SK-N-SH treated with all-trans-retinoic acid at 6 μM for 48 hours (cell line): Measurements from ENCODE around the gene C1QL2.

Experiments
- ATAC-seq: fragments of 200-7000 bp; cut with Tn5 transposase; 3 replicates; pipeline ENCODE4 v1.9.1; 2020; ENCODE audit warnings: mild to moderate bottlenecking, moderate library complexity
- ARNTL ChIP-seq: fragments of 450-650 bp; formaldehyde crosslinking; IDR thresholded peaks from 2 replicates; pipeline ENCODE4 v1.5.0; 2020; ENCODE audit warnings: low read depth, mild to moderate bottlenecking, moderate library complexity, borderline replicate concordance
- BACH2 ChIP-seq: fragments of 250-450 bp; sonication (Bioruptor Pico); IDR thresholded peaks from 2 replicates; pipeline ENCODE4 v1.9.0; 2021; ENCODE audit warnings: mild to moderate bottlenecking, borderline replicate concordance
- CSDC2 ChIP-seq: fragments of 250-450 bp; sonication (Bioruptor Pico); IDR thresholded peaks from 2 replicates; pipeline ENCODE4 v1.5.0; 2020; ENCODE audit warnings: mild to moderate bottlenecking, moderate library complexity
- ESRRG ChIP-seq: fragments of 250-450 bp; sonication (Bioruptor Pico); IDR thresholded peaks from 2 replicates; pipeline ENCODE4 v1.6.1; 2021; ENCODE audit warnings: mild to moderate bottlenecking
- GLIS3 ChIP-seq: fragments of 250-450 bp; sonication (Bioruptor Pico); IDR thresholded peaks from 2 replicates; pipeline ENCODE4 v1.5.0; 2020; ENCODE audit warnings: mild to moderate bottlenecking, moderate library complexity
- ISL1 ChIP-seq: fragments of 250-450 bp; sonication (Bioruptor Pico); IDR thresholded peaks from 2 replicates; pipeline ENCODE4 v2.1.2; 2022; ENCODE audit warnings: mild to moderate bottlenecking, moderate library complexity
- OSR1 ChIP-seq: fragments of 250-450 bp; sonication (Bioruptor Pico); IDR thresholded peaks from 2 replicates; pipeline ENCODE4 v1.8.0; 2022; ENCODE audit warnings: moderate library complexity, mild to moderate bottlenecking, inconsistent platforms
- PPARA ChIP-seq: fragments of 250-450 bp; sonication (Bioruptor Pico); IDR thresholded peaks from 2 replicates; pipeline ENCODE4 v1.5.0; 2020; ENCODE audit warnings: mild to moderate bottlenecking, borderline replicate concordance
- SNAI2 ChIP-seq: fragments of 250-450 bp; sonication (Bioruptor Pico); IDR thresholded peaks from 2 replicates; pipeline ENCODE4 v1.5.0; 2020; ENCODE audit warnings: mild to moderate bottlenecking, moderate library complexity
- TCF4 ChIP-seq: fragments of 250-450 bp; sonication (Bioruptor Pico); IDR thresholded peaks from 2 replicates; pipeline ENCODE4 v1.8.0; 2021; ENCODE audit warnings: mild to moderate bottlenecking, moderate library complexity, borderline replicate concordance
- TOX ChIP-seq: fragments of 250-450 bp; sonication (Bioruptor Pico); IDR thresholded peaks from 2 replicates; pipeline ENCODE4 v1.8.0; 2021; ENCODE audit warnings: mild to moderate bottlenecking, moderate library complexity, borderline replicate concordance
- ZC3H10 ChIP-seq: fragments of 250-450 bp; sonication (Bioruptor Pico); IDR thresholded peaks from 2 replicates; pipeline ENCODE4 v1.5.1; 2021; ENCODE audit warnings: mild to moderate bottlenecking, moderate library complexity
- ZFP3 ChIP-seq: fragments of 250-450 bp; sonication (Bioruptor Pico); IDR thresholded peaks from 2 replicates; pipeline ENCODE4 v1.5.0; 2020; ENCODE audit warnings: mild to moderate bottlenecking, moderate library complexity
- ZFP30 ChIP-seq: fragments of 450-650 bp; formaldehyde crosslinking; IDR thresholded peaks from 2 replicates; pipeline ENCODE4 v1.5.0; 2022; ENCODE audit warnings: mild to moderate bottlenecking, moderate library complexity
- ZNF565 ChIP-seq: fragments of 450-650 bp; formaldehyde crosslinking; conservative IDR thresholded peaks from 2 replicates; pipeline ENCODE4 v1.5.0; 2020; ENCODE audit warnings: low read depth, mild to moderate bottlenecking, moderate library complexity
- ZNF70 ChIP-seq: fragments of 450-650 bp; formaldehyde crosslinking; IDR thresholded peaks from 2 replicates; pipeline ENCODE4 v1.5.0; 2020; ENCODE audit warnings: mild to moderate bottlenecking, moderate library complexity
- ZNF8 ChIP-seq: fragments of 450-650 bp; formaldehyde crosslinking; IDR thresholded peaks from 2 replicates; pipeline ENCODE4 v1.5.0; 2020; ENCODE audit warnings: mild to moderate bottlenecking, moderate library complexity
- TF ChIP-seq, protein P1 (sequence below): fragments of 250-450 bp; sonication (Bioruptor Pico); IDR thresholded peaks from 2 replicates; pipeline ENCODE4 v1.5.0; 2020; ENCODE audit warnings: mild to moderate bottlenecking, moderate library complexity
- TF ChIP-seq, protein P2 (sequence below): fragments of 250-450 bp; sonication (Bioruptor Pico); IDR thresholded peaks from 2 replicates; pipeline ENCODE4 v1.8.0; 2021; ENCODE audit warnings: low read depth, mild to moderate bottlenecking, moderate library complexity, borderline replicate concordance
- TF ChIP-seq, protein P3 (sequence below): fragments of 250-450 bp; sonication (Bioruptor Pico); IDR thresholded peaks from 2 replicates; pipeline ENCODE4 v1.5.1; 2020; ENCODE audit warnings: low read depth, mild to moderate bottlenecking, moderate library complexity
- TF ChIP-seq, protein P4 (sequence below): fragments of 250-450 bp; sonication (Bioruptor Pico); IDR thresholded peaks from 2 replicates; pipeline ENCODE4 v1.5.1; 2021; ENCODE audit warnings: mild to moderate bottlenecking, moderate library complexity
- TF ChIP-seq, protein P5 (sequence below): fragments of 250-450 bp; sonication (Bioruptor Pico); IDR thresholded peaks from 2 replicates; pipeline ENCODE4 v1.8.0; 2020; ENCODE audit warnings: mild to moderate bottlenecking, moderate library complexity, borderline replicate concordance

Gene C1QL2

DNA sequence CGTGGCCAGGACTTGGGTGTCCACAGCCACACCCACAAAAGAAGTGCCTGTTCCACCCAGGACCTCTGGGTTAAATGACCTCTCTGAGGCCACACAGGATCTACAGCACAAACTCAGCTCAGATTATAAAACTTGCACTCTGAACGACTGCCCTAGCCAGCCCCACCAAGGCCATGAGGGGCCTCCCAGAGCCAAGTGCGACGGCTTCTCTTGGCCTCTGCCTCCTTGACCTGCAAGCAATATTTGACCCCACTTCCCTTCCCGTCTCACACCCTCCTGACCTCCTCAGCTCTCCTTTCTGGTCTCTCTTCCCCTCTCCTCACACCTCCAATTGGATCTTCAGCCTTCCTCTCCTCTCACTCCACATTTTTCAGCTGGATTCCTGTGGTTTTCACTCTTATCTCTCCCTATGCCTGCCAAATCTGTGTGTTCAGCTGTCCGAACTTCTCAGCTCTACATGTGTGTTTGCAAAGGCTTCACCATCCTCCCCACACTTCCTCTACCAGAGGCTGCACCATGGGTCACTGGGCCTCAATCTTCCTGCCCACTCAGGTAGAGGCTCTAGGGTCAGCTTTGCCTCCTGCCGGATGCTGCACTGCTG is 39.8 kb upstream of the C1QL2 start:
- no peak for TF ChIP-seq CSDC2 (CRISPR knock-in tag)
- TF ChIP-seq, protein P1, sequence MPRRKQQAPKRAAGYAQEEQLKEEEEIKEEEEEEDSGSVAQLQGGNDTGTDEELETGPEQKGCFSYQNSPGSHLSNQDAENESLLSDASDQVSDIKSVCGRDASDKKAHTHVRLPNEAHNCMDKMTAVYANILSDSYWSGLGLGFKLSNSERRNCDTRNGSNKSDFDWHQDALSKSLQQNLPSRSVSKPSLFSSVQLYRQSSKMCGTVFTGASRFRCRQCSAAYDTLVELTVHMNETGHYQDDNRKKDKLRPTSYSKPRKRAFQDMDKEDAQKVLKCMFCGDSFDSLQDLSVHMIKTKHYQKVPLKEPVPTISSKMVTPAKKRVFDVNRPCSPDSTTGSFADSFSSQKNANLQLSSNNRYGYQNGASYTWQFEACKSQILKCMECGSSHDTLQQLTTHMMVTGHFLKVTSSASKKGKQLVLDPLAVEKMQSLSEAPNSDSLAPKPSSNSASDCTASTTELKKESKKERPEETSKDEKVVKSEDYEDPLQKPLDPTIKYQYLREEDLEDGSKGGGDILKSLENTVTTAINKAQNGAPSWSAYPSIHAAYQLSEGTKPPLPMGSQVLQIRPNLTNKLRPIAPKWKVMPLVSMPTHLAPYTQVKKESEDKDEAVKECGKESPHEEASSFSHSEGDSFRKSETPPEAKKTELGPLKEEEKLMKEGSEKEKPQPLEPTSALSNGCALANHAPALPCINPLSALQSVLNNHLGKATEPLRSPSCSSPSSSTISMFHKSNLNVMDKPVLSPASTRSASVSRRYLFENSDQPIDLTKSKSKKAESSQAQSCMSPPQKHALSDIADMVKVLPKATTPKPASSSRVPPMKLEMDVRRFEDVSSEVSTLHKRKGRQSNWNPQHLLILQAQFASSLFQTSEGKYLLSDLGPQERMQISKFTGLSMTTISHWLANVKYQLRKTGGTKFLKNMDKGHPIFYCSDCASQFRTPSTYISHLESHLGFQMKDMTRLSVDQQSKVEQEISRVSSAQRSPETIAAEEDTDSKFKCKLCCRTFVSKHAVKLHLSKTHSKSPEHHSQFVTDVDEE (CRISPR knock-in tag), result no peak
- TF ChIP-seq ZNF70 (CRISPR knock-in tag), result no peak
- TF ChIP-seq ESRRG (CRISPR knock-in tag), result no peak
- TF ChIP-seq TCF4, result no peak
- TF ChIP-seq TOX (CRISPR knock-in tag), result no peak
- no peak for TF ChIP-seq ZNF8 (CRISPR knock-in tag)
- TF ChIP-seq PPARA (CRISPR knock-in tag), result no peak
- TF ChIP-seq BACH2 (CRISPR knock-in tag), result no peak
- no peak for TF ChIP-seq ISL1 (CRISPR knock-in tag)
- TF ChIP-seq ARNTL (CRISPR knock-in tag), result no peak
- TF ChIP-seq, protein P2, sequence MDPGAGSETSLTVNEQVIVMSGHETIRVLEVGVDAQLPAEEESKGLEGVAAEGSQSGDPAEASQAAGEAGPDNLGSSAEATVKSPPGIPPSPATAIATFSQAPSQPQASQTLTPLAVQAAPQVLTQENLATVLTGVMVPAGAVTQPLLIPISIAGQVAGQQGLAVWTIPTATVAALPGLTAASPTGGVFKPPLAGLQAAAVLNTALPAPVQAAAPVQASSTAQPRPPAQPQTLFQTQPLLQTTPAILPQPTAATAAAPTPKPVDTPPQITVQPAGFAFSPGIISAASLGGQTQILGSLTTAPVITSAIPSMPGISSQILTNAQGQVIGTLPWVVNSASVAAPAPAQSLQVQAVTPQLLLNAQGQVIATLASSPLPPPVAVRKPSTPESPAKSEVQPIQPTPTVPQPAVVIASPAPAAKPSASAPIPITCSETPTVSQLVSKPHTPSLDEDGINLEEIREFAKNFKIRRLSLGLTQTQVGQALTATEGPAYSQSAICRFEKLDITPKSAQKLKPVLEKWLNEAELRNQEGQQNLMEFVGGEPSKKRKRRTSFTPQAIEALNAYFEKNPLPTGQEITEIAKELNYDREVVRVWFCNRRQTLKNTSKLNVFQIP, result no peak
- no peak for TF ChIP-seq ZFP30 (CRISPR knock-in tag)
- TF ChIP-seq, protein P3, sequence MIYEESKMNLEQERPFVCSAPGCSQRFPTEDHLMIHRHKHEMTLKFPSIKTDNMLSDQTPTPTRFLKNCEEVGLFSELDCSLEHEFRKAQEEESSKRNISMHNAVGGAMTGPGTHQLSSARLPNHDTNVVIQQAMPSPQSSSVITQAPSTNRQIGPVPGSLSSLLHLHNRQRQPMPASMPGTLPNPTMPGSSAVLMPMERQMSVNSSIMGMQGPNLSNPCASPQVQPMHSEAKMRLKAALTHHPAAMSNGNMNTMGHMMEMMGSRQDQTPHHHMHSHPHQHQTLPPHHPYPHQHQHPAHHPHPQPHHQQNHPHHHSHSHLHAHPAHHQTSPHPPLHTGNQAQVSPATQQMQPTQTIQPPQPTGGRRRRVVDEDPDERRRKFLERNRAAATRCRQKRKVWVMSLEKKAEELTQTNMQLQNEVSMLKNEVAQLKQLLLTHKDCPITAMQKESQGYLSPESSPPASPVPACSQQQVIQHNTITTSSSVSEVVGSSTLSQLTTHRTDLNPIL (CRISPR knock-in tag), result no peak
- TF ChIP-seq, protein P4, sequence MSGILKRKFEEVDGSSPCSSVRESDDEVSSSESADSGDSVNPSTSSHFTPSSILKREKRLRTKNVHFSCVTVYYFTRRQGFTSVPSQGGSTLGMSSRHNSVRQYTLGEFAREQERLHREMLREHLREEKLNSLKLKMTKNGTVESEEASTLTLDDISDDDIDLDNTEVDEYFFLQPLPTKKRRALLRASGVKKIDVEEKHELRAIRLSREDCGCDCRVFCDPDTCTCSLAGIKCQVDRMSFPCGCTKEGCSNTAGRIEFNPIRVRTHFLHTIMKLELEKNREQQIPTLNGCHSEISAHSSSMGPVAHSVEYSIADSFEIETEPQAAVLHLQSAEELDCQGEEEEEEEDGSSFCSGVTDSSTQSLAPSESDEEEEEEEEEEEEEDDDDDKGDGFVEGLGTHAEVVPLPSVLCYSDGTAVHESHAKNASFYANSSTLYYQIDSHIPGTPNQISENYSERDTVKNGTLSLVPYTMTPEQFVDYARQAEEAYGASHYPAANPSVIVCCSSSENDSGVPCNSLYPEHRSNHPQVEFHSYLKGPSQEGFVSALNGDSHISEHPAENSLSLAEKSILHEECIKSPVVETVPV (CRISPR knock-in tag), result no peak
- TF ChIP-seq, protein P5, sequence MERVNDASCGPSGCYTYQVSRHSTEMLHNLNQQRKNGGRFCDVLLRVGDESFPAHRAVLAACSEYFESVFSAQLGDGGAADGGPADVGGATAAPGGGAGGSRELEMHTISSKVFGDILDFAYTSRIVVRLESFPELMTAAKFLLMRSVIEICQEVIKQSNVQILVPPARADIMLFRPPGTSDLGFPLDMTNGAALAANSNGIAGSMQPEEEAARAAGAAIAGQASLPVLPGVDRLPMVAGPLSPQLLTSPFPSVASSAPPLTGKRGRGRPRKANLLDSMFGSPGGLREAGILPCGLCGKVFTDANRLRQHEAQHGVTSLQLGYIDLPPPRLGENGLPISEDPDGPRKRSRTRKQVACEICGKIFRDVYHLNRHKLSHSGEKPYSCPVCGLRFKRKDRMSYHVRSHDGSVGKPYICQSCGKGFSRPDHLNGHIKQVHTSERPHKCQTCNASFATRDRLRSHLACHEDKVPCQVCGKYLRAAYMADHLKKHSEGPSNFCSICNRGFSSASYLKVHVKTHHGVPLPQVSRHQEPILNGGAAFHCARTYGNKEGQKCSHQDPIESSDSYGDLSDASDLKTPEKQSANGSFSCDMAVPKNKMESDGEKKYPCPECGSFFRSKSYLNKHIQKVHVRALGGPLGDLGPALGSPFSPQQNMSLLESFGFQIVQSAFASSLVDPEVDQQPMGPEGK, result no peak
- no peak for TF ChIP-seq ZFP3 (CRISPR knock-in tag)
- no peak for TF ChIP-seq GLIS3 (CRISPR knock-in tag)
- no peak; the same call in 2 of the 3 replicates for ATAC-seq

DNA sequence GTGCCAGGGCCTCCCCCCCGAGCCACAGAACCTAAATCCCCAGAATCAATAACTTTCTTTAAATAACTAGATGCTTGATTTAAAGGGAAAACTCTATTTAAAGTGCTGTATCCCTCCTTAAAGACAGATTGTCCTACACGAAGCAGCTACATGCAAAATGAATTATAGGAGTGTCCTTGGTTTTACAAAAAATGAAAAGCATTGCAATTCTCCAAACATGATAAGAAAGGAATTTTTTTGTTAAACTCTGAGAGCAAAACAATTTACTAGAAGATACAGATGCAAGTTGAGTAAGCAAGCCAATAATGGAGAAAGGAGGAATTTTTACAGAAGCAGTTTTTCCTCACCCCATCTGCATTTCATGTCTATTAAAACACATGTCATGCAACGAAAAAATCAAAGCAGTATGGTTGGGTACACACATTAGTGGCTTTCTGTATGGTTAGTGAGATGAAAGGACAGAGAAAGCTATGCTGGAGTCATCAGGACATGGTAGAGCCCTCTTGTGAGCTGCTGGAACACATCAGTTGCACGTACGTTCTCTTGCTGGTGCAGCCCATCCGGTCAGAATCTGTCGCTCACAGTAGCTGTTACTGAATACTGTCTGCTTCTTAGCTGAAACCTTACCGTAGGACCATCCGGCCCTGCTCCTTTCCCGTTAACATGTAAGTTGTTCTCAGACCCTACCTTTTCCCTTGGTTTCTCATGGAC is 39.1 kb upstream of the C1QL2 start:
- TF ChIP-seq OSR1 (no peak), TOX (CRISPR knock-in tag) (no peak), ESRRG (CRISPR knock-in tag) (no peak), SNAI2 (CRISPR knock-in tag) (no peak), GLIS3 (CRISPR knock-in tag) (no peak), ISL1 (CRISPR knock-in tag) (no peak), BACH2 (CRISPR knock-in tag) (no peak), PPARA (CRISPR knock-in tag) (no peak), ZNF565 (no peak)
- ATAC-seq, result no peak

DNA sequence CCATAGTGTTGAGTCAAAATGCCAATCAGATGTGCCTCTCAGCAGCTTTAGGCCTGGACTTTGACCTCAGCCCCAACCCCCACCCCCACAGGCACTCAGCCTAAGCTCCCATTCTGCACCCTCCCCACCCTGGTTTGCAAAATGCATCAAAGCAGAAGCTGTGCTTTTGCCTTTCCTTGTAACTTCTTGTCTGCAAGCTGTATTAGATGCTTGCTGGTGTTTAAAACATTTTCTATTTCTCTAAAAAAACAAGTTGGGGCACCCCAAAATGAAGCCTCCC is 38.5 kb upstream of the C1QL2 start:
- ATAC-seq, result no peak

More for the DNA sequence above, 38.5 kb upstream of the C1QL2 start:
- TF ChIP-seq SNAI2 (CRISPR knock-in tag) (no peak), ZFP3 (CRISPR knock-in tag) (no peak), ZC3H10 (CRISPR knock-in tag) (no peak), PPARA (CRISPR knock-in tag) (no peak), TCF4 (no peak)
- TF ChIP-seq, protein P4 (CRISPR knock-in tag), result no peak
- TF ChIP-seq, protein P3 (CRISPR knock-in tag), result no peak
- TF ChIP-seq, protein P2, result no peak
